22Rv1 (cell line): ENCODE results near the gene PCK2.

ENCODE experiments used
- ZFX ChIP-seq: fragments of 450-650 bp; IDR thresholded peaks from 2 replicates; pipeline ENCODE4 v1.6.1; 2017; ENCODE audit warnings: antibody characterized with exemption, borderline replicate concordance
- TF ChIP-seq, protein P1 (sequence below): fragments of 450-650 bp; IDR thresholded peaks from 2 replicates; pipeline ENCODE4 v1.5.1; 2017; ENCODE audit warnings: mild to moderate bottlenecking

DNA sequence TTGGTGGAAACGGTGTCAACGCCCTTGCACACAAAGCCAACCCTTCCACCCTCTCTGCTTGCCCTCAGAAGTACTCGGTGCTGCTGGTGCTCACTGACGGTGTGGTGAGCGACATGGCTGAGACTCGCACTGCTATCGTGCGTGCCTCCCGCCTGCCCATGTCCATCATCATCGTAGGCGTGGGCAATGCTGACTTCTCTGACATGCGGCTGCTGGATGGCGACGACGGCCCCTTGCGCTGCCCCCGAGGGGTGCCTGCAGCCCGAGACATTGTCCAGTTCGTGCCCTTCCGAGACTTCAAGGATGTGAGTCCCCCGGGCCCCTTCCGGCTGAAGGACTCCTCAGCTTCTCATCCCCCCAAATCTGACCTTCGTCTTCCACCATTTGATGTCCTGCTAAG is 17.0 kb upstream of the PCK2 start:
- TF ChIP-seq, protein P1, sequence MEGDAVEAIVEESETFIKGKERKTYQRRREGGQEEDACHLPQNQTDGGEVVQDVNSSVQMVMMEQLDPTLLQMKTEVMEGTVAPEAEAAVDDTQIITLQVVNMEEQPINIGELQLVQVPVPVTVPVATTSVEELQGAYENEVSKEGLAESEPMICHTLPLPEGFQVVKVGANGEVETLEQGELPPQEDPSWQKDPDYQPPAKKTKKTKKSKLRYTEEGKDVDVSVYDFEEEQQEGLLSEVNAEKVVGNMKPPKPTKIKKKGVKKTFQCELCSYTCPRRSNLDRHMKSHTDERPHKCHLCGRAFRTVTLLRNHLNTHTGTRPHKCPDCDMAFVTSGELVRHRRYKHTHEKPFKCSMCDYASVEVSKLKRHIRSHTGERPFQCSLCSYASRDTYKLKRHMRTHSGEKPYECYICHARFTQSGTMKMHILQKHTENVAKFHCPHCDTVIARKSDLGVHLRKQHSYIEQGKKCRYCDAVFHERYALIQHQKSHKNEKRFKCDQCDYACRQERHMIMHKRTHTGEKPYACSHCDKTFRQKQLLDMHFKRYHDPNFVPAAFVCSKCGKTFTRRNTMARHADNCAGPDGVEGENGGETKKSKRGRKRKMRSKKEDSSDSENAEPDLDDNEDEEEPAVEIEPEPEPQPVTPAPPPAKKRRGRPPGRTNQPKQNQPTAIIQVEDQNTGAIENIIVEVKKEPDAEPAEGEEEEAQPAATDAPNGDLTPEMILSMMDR: no peak
- TF ChIP-seq ZFX: no peak
